Measurements from ENCODE around the gene NFATC1.

DNA sequence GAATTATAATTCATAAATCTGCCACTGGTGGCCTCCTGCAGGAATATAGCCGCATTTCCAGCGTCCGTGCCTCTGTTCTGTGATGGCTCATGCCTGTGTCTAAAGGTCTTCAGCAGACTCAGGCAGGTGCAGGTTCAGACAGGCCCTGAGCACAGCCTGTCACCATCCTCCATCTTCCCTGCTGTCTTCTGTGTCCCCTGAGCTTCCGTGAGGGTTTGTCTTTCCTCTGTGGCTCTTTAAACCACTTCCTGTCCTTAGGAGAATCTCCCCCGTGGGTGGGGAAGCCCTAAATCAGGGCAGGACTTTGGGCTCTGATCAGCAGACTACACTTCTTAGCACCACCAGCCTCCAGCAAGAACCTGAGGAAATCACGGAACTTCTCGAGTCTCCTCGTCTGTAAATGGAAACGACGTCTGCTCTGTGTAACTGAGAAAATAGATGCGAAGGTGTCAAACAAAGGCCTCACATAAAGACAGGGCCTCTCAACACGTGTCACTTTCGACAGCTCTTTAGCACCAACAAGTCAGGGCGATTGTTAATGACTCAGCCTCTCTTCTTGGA, 24.1 kb upstream of the NFATC1 start:
- TF ChIP-seq SIN3A (IDR thresholded peaks at IDR 0.05; ENCODE audit: borderline replicate concordance, low read depth, low read length): no peak
- TF ChIP-seq TAF1 (IDR thresholded peaks at IDR 0.05; ENCODE audit: borderline replicate concordance, low read depth, low read length): no peak
- TF ChIP-seq RAD21 (IDR thresholded peaks at IDR 0.05; ENCODE audit: low read length): no peak
- TF ChIP-seq MXI1 (IDR thresholded peaks at IDR 0.05; ENCODE audit: low read depth, low read length): no peak
- TF ChIP-seq, protein P1, sequence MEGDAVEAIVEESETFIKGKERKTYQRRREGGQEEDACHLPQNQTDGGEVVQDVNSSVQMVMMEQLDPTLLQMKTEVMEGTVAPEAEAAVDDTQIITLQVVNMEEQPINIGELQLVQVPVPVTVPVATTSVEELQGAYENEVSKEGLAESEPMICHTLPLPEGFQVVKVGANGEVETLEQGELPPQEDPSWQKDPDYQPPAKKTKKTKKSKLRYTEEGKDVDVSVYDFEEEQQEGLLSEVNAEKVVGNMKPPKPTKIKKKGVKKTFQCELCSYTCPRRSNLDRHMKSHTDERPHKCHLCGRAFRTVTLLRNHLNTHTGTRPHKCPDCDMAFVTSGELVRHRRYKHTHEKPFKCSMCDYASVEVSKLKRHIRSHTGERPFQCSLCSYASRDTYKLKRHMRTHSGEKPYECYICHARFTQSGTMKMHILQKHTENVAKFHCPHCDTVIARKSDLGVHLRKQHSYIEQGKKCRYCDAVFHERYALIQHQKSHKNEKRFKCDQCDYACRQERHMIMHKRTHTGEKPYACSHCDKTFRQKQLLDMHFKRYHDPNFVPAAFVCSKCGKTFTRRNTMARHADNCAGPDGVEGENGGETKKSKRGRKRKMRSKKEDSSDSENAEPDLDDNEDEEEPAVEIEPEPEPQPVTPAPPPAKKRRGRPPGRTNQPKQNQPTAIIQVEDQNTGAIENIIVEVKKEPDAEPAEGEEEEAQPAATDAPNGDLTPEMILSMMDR (IDR thresholded peaks at IDR 0.05): no peak
- no peak for TF ChIP-seq EP300 (IDR thresholded peaks at IDR 0.05; ENCODE audit: borderline replicate concordance in 1 of 2, low read depth in 1 of 2, low read length in 1 of 2)
- TF ChIP-seq RCOR1 (IDR thresholded peaks at IDR 0.05; ENCODE audit: low read length): no peak
- no peak for TF ChIP-seq RXRA (IDR thresholded peaks at IDR 0.05; ENCODE audit: borderline replicate concordance, low read depth)
- TF ChIP-seq POLR2AphosphoS5 (IDR thresholded peaks at IDR 0.05; ENCODE audit: low read depth, low read length): no peak
